Common myeloid progenitor, CD34-positive (primary cell): ENCODE measurements around the gene DOK7.

Source experiments
- CTCF ChIA-PET: fragments of 350-600 bp; sonication (Branson Sonifier 250); formaldehyde crosslinking; loops from one replicate; lab custom pipeline; 2021; ENCODE audit warnings: antibody characterized with exemption; lab: Charles Lee
- POLR2A ChIA-PET: fragments of 350-600 bp; sonication (Branson Sonifier 250); formaldehyde crosslinking; loops from one replicate; lab custom pipeline; 2021; ENCODE audit warnings: antibody characterized with exemption; lab: Charles Lee
- DNase-seq, 3 donors: peaks; one replicate each; pipeline versions ENCODE4 v3.0.0 to v3.0.0-alpha.2; 2013
- H3K27ac ChIP-seq, 2 experiments: 1 replicate in 1 of 2; 2 replicates in 1 of 2; pipeline ENCODE4 v1.7.0; 2013; ENCODE audit warnings: inconsistent platforms in 2 of 2, low read length in 2 of 2, mild to moderate bottlenecking in 2 of 2, low read depth in 1 of 2, moderate library complexity in 1 of 2; ENCODE audit not compliant: severe bottlenecking in 2 of 2, insufficient read depth in 1 of 2, poor library complexity in 1 of 2
- H3K27me3 ChIP-seq, 5 experiments: replicated peaks in 2 of 5; 1 replicate in 3 of 5; 2 replicates in 2 of 5; pipeline versions ENCODE4 v1.6.1 to v1.7.0; 2013; ENCODE audit warnings: low read length in 4 of 5, mild to moderate bottlenecking in 2 of 5, moderate library complexity in 2 of 5, inconsistent platforms in 1 of 5; ENCODE audit not compliant: insufficient read depth in 5 of 5, control insufficient read depth in 4 of 5
- H3K36me3 ChIP-seq, 4 experiments: 1 replicate in 2 of 4; 2 replicates in 2 of 4; pipeline versions ENCODE4 v1.6.1 to v1.7.0; 2013; ENCODE audit warnings: low read length in 3 of 4, control low read depth in 1 of 4, mild to moderate bottlenecking in 1 of 4; ENCODE audit not compliant: control insufficient read depth in 4 of 4, insufficient read depth in 4 of 4
- H3K4me1 ChIP-seq, 4 experiments: 1 replicate in 3 of 4; 2 replicates in 1 of 4; pipeline versions ENCODE4 v1.6.1 to v1.7.1; 2013; ENCODE audit warnings: low read length in 3 of 4, mild to moderate bottlenecking in 3 of 4, control low read depth in 1 of 4, inconsistent platforms in 1 of 4, moderate library complexity in 1 of 4; ENCODE audit not compliant: control insufficient read depth in 4 of 4, insufficient read depth in 4 of 4; ENCODE audit errors: control extremely low read depth in 1 of 4
- H3K4me3 ChIP-seq, 7 experiments: 1 replicate in 4 of 7; 2 replicates in 3 of 7; pipeline versions ENCODE4 v1.5.1 to v1.7.0; 2013; ENCODE audit warnings: mild to moderate bottlenecking in 7 of 7, low read length in 6 of 7, moderate library complexity in 6 of 7, inconsistent platforms in 2 of 7, low read depth in 2 of 7, control low read depth in 1 of 7; ENCODE audit not compliant: insufficient read depth in 4 of 7, control insufficient read depth in 1 of 7; ENCODE audit errors: extremely low read depth in 1 of 7
- H3K9me3 ChIP-seq, 5 experiments: 1 replicate in 4 of 5; 2 replicates in 1 of 5; pipeline versions ENCODE4 v1.6.1 to v1.7.1; 2013; ENCODE audit warnings: low read length in 4 of 5, mild to moderate bottlenecking in 2 of 5, inconsistent platforms in 1 of 5, low read depth in 1 of 5, moderate library complexity in 1 of 5; ENCODE audit not compliant: control insufficient read depth in 4 of 5, insufficient read depth in 2 of 5; ENCODE audit errors: control extremely low read depth in 1 of 5
- WGBS: methylation state at CpG from one replicate; pipeline ENCODE4 v1.1.5; 2013; ENCODE audit not compliant: insufficient coverage; 5-methylcytosine and 5-hydroxymethylcytosine counted together

The DOK7 gene

GRCh38 chr4:3434881-3435685 is 28.0 kb upstream of the DOK7 start:
- Histone ChIP-seq H3K27me3 (no peaks in the 10 kb centered on the region), H3K4me3 (no peak overlapping the region), H3K27ac (no peak overlapping the region), H3K9me3 (no peaks in the 10 kb centered on the region), H3K4me1 (no peaks in the 10 kb centered on the region), H3K36me3 (peaks cover 0 to 8% (median 0%) of the 10 kb centered on the region in 4 experiments)
- ChIA-PET CTCF (interaction anchor here (0.7 to 1.7 kb wide), 2 partner anchors 63 to 88 kb away, joined by 3 to 15 read pairs; no protein-coding TSS in a partner anchor), POLR2A (no interaction called here)
- WGBS, result 97% methylated on average over 16 of the region's 16 CpGs
- no peak for DNase-seq

GRCh38 chr4:3435686-3435956 is 27.5 kb upstream of the DOK7 start:
- ChIA-PET POLR2A (no interaction called here), CTCF (interaction anchor here (0.7 to 1.7 kb wide), 4 partner anchors 9 to 89 kb away, joined by 3 to 15 read pairs (median 3); no protein-coding TSS in a partner anchor)
- Histone ChIP-seq H3K4me3 (no peak overlapping the region), H3K9me3 (no peaks in the 10 kb centered on the region), H3K4me1 (no peaks in the 10 kb centered on the region), H3K27ac (no peak overlapping the region), H3K27me3 (no peaks in the 10 kb centered on the region), H3K36me3 (peaks cover 0 to 7% (median 0%) of the 10 kb centered on the region in 4 experiments)
- DNase-seq, result no peak
- 100% methylated on average over 4 of the region's 4 CpGs for WGBS

GRCh38 chr4:3436048-3436797 is 26.9 kb upstream of the DOK7 start:
- POLR2A ChIA-PET, result no interaction called here
- H3K36me3 ChIP-seq, result peaks cover 0 to 3% (median 0%) of the 10 kb centered on the region in 4 experiments

GRCh38 chr4:3436798-3437581 is 26.1 kb upstream of the DOK7 start:
- no peaks in the 10 kb centered on the region for H3K4me1 ChIP-seq
- H3K36me3 ChIP-seq, result no peaks in the 10 kb centered on the region
- no peaks in the 10 kb centered on the region for H3K9me3 ChIP-seq
- 94% methylated on average over 12 of the region's 19 CpGs for WGBS
- no peak for DNase-seq
- H3K27me3 ChIP-seq, result no peaks in the 10 kb centered on the region
- H3K4me3 ChIP-seq, result no peak overlapping the region
- POLR2A ChIA-PET, result no interaction called here
- H3K27ac ChIP-seq, result no peak overlapping the region
- CTCF ChIA-PET, result interaction anchor here (1.0 to 12.5 kb wide), 3 partner anchors 18 to 91 kb away, joined by 3 to 117 read pairs (median 4); no protein-coding TSS in a partner anchor

More at GRCh38 chr4:3436048-3436797, 26.9 kb upstream of the DOK7 start:
- Histone ChIP-seq H3K4me1 (no peaks in the 10 kb centered on the region), H3K27me3 (no peaks in the 10 kb centered on the region), H3K4me3 (no peak overlapping the region), H3K27ac (no peak overlapping the region), H3K9me3 (no peaks in the 10 kb centered on the region)
- CTCF ChIA-PET, result interaction anchor here (0.7 to 12.5 kb wide), 5 partner anchors 10 to 90 kb away, joined by 3 to 117 read pairs (median 3); no protein-coding TSS in a partner anchor
- 96% methylated on average over 13 of the region's 22 CpGs for WGBS
- DNase-seq, result no peak

- ChIA-PET POLR2A (no interaction called here), CTCF (interaction anchor here (1.0 to 12.5 kb wide), 2 partner anchors 43 to 92 kb away, joined by 4 to 117 read pairs; no protein-coding TSS in a partner anchor)
- Histone ChIP-seq H3K4me1 (no peaks in the 10 kb centered on the region), H3K27me3 (no peaks in the 10 kb centered on the region), H3K36me3 (no peaks in the 10 kb centered on the region), H3K4me3 (no peak overlapping the region), H3K27ac (no peak overlapping the region), H3K9me3 (no peaks in the 10 kb centered on the region)
- 93% methylated on average over 9 of the region's 9 CpGs for WGBS
- no peak for DNase-seq
Measured at GRCh38 chr4:3437582-3437936, 25.5 kb upstream of the DOK7 start.

GRCh38 chr4:3437998-3438846 is 24.9 kb upstream of the DOK7 start:
- H3K27me3 ChIP-seq, result no peaks in the 10 kb centered on the region
- no peak overlapping the region for H3K27ac ChIP-seq
- no peaks in the 10 kb centered on the region for H3K36me3 ChIP-seq
- H3K4me1 ChIP-seq, result peaks cover 0 to 5% (median 2%) of the 10 kb centered on the region in 4 experiments
- no peaks in the 10 kb centered on the region for H3K9me3 ChIP-seq
- ChIA-PET CTCF (interaction anchor here (1.0 to 12.5 kb wide), 2 partner anchors 42 to 92 kb away, joined by 4 to 117 read pairs; no protein-coding TSS in a partner anchor), POLR2A (no interaction called here)
- no peak for DNase-seq
- 91% methylated on average over 23 of the region's 28 CpGs for WGBS
- no peak overlapping the region for H3K4me3 ChIP-seq
